OCI-LY7 (cell line): ENCODE results near the gene OR4Q3.
"Not testable (repeated sequence)": the region's sequence is repeated elsewhere in the genome, so short reads cannot be mapped to it uniquely, and the experiment has no call there.

Source experiments
- EZH2phosphoT487 ChIP-seq: fragments of 200-600 bp; sonication (generic); IDR thresholded peaks from 2 replicates; pipeline ENCODE4 v1.6.1; 2018; ENCODE audit warnings: low read depth, borderline replicate concordance, mild to moderate bottlenecking, mixed run types, antibody characterized with exemption, low read length, moderate library complexity, mixed read lengths
- TF ChIP-seq, protein P1 (sequence below): fragments of 200-600 bp; sonication (generic); conservative IDR thresholded peaks from 2 replicates; pipeline ENCODE4 v1.5.1; 2014; ENCODE audit warnings: mild to moderate bottlenecking, antibody characterized with exemption, low read length, moderate library complexity, mixed read lengths

DNA sequence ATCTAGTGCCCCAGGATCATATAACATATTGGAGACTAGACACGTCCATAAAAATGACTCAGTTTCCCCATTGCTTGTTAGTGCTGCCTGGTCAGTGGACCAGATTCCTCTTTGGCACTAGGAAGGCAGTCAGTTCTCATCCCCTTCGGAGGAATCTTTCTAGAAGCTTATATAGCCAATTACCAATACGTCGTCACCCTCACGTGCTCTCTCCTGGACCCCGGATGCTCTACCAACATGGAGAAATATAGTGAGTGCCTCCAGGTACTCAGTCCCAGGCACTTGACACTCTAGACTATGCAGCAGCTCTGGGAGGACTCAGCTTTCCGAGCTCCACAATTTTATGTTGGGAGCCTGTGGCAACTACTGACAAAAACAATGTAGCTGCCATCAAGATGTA, 44.8 kb downstream of the OR4Q3 start:
- TF ChIP-seq, protein P1, sequence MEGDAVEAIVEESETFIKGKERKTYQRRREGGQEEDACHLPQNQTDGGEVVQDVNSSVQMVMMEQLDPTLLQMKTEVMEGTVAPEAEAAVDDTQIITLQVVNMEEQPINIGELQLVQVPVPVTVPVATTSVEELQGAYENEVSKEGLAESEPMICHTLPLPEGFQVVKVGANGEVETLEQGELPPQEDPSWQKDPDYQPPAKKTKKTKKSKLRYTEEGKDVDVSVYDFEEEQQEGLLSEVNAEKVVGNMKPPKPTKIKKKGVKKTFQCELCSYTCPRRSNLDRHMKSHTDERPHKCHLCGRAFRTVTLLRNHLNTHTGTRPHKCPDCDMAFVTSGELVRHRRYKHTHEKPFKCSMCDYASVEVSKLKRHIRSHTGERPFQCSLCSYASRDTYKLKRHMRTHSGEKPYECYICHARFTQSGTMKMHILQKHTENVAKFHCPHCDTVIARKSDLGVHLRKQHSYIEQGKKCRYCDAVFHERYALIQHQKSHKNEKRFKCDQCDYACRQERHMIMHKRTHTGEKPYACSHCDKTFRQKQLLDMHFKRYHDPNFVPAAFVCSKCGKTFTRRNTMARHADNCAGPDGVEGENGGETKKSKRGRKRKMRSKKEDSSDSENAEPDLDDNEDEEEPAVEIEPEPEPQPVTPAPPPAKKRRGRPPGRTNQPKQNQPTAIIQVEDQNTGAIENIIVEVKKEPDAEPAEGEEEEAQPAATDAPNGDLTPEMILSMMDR: not testable (repeated sequence)
- TF ChIP-seq EZH2phosphoT487: not testable (repeated sequence)
